Endothelial cell of umbilical vein (primary cell): Measurements from ENCODE around the gene ADAM33. TPM values are rescaled to one million over a fixed set of nuclear protein-coding genes. Genes with fewer than 3 reads are reported as not detected.

Source experiments
- BruUV-seq: library from RNA; stranded (reverse); fragments of 400-500 nt; replicated peaks from 2 replicates; lab custom pipeline; 2021; lab: Mats Ljungman, UMichigan
- CTCF ChIA-PET: fragments of 300-600, 350-600 bp; sonication (Branson Sonifier 250); formaldehyde crosslinking; loops from one replicate; lab custom pipeline; 2021; ENCODE audit warnings: antibody characterized with exemption, inconsistent platforms; lab: Charles Lee
- POLR2A ChIA-PET: fragments of 300-600, 350-600 bp; sonication (Branson Sonifier 250); formaldehyde crosslinking; loops from one replicate; lab custom pipeline; 2021; ENCODE audit warnings: antibody characterized with exemption, inconsistent platforms; lab: Charles Lee
- DNase-seq: peaks from one replicate; pipeline ENCODE4 v3.0.0-alpha.2; 2011; ENCODE audit warnings: low read depth, low spot score
- FAIRE-seq: peaks from 2 replicates; lab custom pipeline; 2011; peaks lifted over from hg19 to GRCh38; lab: Jason Lieb, UNC
- H2AFZ ChIP-seq: 2 replicates; pipeline ENCODE4 v1.6.0; 2012; ENCODE audit warnings: low read depth, low read length, control low read depth, inconsistent platforms
- H3K27ac ChIP-seq: 2 replicates; pipeline ENCODE4 v1.5.1; 2011; ENCODE audit warnings: low read depth, mild to moderate bottlenecking, control low read depth, low read length, moderate library complexity; ENCODE audit not compliant: insufficient read depth
- H3K27me3 ChIP-seq, 2 experiments: 2 replicates each; pipeline versions ENCODE4 v1.6.0 to v1.6.1; 2011; ENCODE audit warnings: low read length in 2 of 2, mixed read lengths in 1 of 2; ENCODE audit not compliant: control insufficient read depth in 2 of 2, insufficient read depth in 2 of 2
- H3K36me3 ChIP-seq, 2 experiments: 2 replicates in 1 of 2; 3 replicates in 1 of 2; pipeline ENCODE4 v1.5.1; 2011; ENCODE audit warnings: low read length in 2 of 2, mild to moderate bottlenecking in 1 of 2, moderate library complexity in 1 of 2; ENCODE audit not compliant: control insufficient read depth in 2 of 2, insufficient read depth in 2 of 2; ENCODE audit errors: extremely low read depth in 1 of 2
- H3K4me1 ChIP-seq: 3 replicates; pipeline ENCODE4 v1.5.1; 2011; ENCODE audit warnings: mild to moderate bottlenecking, low read length; ENCODE audit not compliant: control insufficient read depth, insufficient read depth; ENCODE audit errors: extremely low read depth
- H3K4me2 ChIP-seq: 2 replicates; pipeline ENCODE4 v1.6.1; 2011; ENCODE audit warnings: low read length, control low read depth, mixed read lengths; ENCODE audit not compliant: insufficient read depth
- H3K4me3 ChIP-seq, 3 experiments: fragments of 200-600 bp in 1 of 3; sonication (generic), shearing (Covaris generic) in 1 of 3; replicated peaks in 1 of 3; 2 replicates each; pipeline ENCODE4 v1.5.1; 2011 to 2016; ENCODE audit warnings: control low read depth in 3 of 3, low read length in 3 of 3, mild to moderate bottlenecking in 2 of 3, inconsistent platforms in 1 of 3, low read depth in 1 of 3, moderate library complexity in 1 of 3; ENCODE audit not compliant: insufficient read depth in 1 of 3
- H3K79me2 ChIP-seq: 2 replicates; pipeline ENCODE4 v1.6.0; 2012; ENCODE audit warnings: low read length, inconsistent platforms; ENCODE audit not compliant: control insufficient read depth, insufficient read depth
- H3K9ac ChIP-seq: replicated peaks from 2 replicates; pipeline ENCODE3; 2011; ENCODE audit warnings: low read length, control low read depth; ENCODE audit not compliant: insufficient read depth; ENCODE audit errors: extremely low read depth
- H3K9me1 ChIP-seq: replicated peaks from 3 replicates; pipeline ENCODE4 v1.6.0; 2011; ENCODE audit warnings: mild to moderate bottlenecking, low read length; ENCODE audit not compliant: control insufficient read depth, insufficient read depth; ENCODE audit errors: extremely low read depth
- H3K9me3 ChIP-seq: replicated peaks from 2 replicates; pipeline ENCODE4 v1.5.1; 2012; ENCODE audit warnings: low read length, inconsistent platforms; ENCODE audit not compliant: control insufficient read depth, insufficient read depth
- H4K20me1 ChIP-seq: replicated peaks from 2 replicates; pipeline ENCODE3; 2011; ENCODE audit warnings: mild to moderate bottlenecking, low read length; ENCODE audit not compliant: control insufficient read depth, insufficient read depth; ENCODE audit errors: extremely low read depth
- CTCF ChIP-seq, 2 donors: IDR thresholded peaks; 1 replicate in 1 of 2; 2 replicates in 1 of 2; pipeline ENCODE4 v1.5.1; 2011; ENCODE audit warnings: low read length in 2 of 2, mild to moderate bottlenecking in 2 of 2, moderate library complexity in 2 of 2, control low read depth in 1 of 2, inconsistent platforms in 1 of 2, low read depth in 1 of 2; ENCODE audit not compliant: insufficient read depth in 1 of 2; ENCODE audit errors: extremely low read depth in 1 of 2
- EZH2 ChIP-seq: IDR thresholded peaks from 2 replicates; pipeline ENCODE4 v1.6.1; 2012; ENCODE audit warnings: borderline replicate concordance, low read depth, mild to moderate bottlenecking, moderate library complexity, low read length, inconsistent platforms; ENCODE audit not compliant: severe bottlenecking
- FOS ChIP-seq: IDR thresholded peaks from 2 replicates; pipeline ENCODE4 v1.6.1; 2011; ENCODE audit warnings: mild to moderate bottlenecking, low read length, moderate library complexity, borderline replicate concordance; ENCODE audit not compliant: insufficient read depth
- GATA2 ChIP-seq: IDR thresholded peaks from 2 replicates; pipeline ENCODE4 v1.7.0; 2011; ENCODE audit warnings: low read depth, mild to moderate bottlenecking, moderate library complexity, mixed read lengths, low read length; ENCODE audit not compliant: insufficient read length, insufficient read depth
- JUN ChIP-seq: IDR thresholded peaks from 2 replicates; pipeline ENCODE4 v1.6.1; 2011; ENCODE audit warnings: borderline replicate concordance, low read depth; ENCODE audit not compliant: insufficient read length, insufficient read depth
- MYC ChIP-seq: IDR thresholded peaks from one replicate; pipeline ENCODE4 v1.6.1; 2011; ENCODE audit warnings: mild to moderate bottlenecking, low read depth, low read length
- POLR2A ChIP-seq: IDR thresholded peaks from 2 replicates; pipeline ENCODE4 v1.6.1; 2012; ENCODE audit warnings: low read depth, mild to moderate bottlenecking, control low read depth, low read length
- POLR2AphosphoS5 ChIP-seq: IDR thresholded peaks from 2 replicates; pipeline ENCODE4 v1.6.1; 2012; ENCODE audit warnings: low read depth, mild to moderate bottlenecking, control low read depth, low read length, moderate library complexity; ENCODE audit not compliant: insufficient read depth
- dilution Hi-C: fragments of 300-500 bp; cut with MboI; formaldehyde crosslinking; loops from one replicate; pipeline ENCODE4 v1.15.0; 2019; ENCODE audit warnings: low sequenced_read_pairs; ENCODE audit not compliant: extremely low pct_ligation_motif_present
- intact Hi-C: fragments of 100-400 bp; cut with micrococcal nuclease; formaldehyde crosslinking; loops from one replicate; pipeline ENCODE4 v1.10.0; 2022
- polyA plus RNA-seq, 4 experiments: library from polyadenylated mRNA; depleted of rRNA in 3 of 4; stranded (reverse) in 3 of 4; unstranded in 1 of 4; fragments of >200 nt; gene quantifications; 2 replicates each; pipeline versions ENCODE4 v1.2.1 to v1.2.3, GENCODE V29; 2011 to 2012; ENCODE audit warnings: missing spikeins in 1 of 4
- total RNA-seq: library from RNA; stranded (reverse); gene quantifications from 2 replicates; pipeline ENCODE4 v1.2.3, GENCODE V29; 2021
- TF ChIP-seq, protein P1 (sequence below): IDR thresholded peaks from 2 replicates; pipeline ENCODE4 v1.6.1; 2011; ENCODE audit not compliant: insufficient read depth, insufficient read length

The ADAM33 gene
- total and polyA plus RNA-seq, 2 donors (not counting 3 experiments of a cell fraction or from before 2014, with no cell fraction given), result 0.06 to 0.18 TPM

- no TSS peak for BruUV-seq
- intact Hi-C loops (no loop called here), dilution Hi-C loops (no loop called here)
- FAIRE-seq (no peak), DNase-seq (no peak)
- Histone ChIP-seq H3K4me2 (no peak overlapping the region), H3K4me1 (no peaks in the 10 kb centered on the region), H3K9ac (no peak overlapping the region), H3K79me2 (no peaks in the 10 kb centered on the region), H3K27ac (no peak overlapping the region), H3K9me1 (no peaks in the 10 kb centered on the region), H3K9me3 (no peaks in the 10 kb centered on the region), H3K27me3 (peaks cover 28 to 44% of the 10 kb centered on the region in 2 experiments), H3K4me3 (no peak overlapping the region), H3K36me3 (no peaks in the 10 kb centered on the region), H2AFZ (no peak overlapping the region), H4K20me1 (no peaks in the 10 kb centered on the region)
- ChIA-PET CTCF (interaction anchor here (0.9 to 1.3 kb wide), 3 partner anchors 10 to 52 kb away, joined by 3 to 7 read pairs (median 3); no protein-coding TSS in a partner anchor), POLR2A (no interaction called here)
- TF ChIP-seq FOS (no peak), POLR2A (no peak), JUN (no peak), GATA2 (no peak)
- TF ChIP-seq, protein P1, sequence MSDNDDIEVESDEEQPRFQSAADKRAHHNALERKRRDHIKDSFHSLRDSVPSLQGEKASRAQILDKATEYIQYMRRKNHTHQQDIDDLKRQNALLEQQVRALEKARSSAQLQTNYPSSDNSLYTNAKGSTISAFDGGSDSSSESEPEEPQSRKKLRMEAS, result no peak
Observed at GRCh38 chr20:3658716-3659491, 22.9 kb downstream of the ADAM33 start.

DNA sequence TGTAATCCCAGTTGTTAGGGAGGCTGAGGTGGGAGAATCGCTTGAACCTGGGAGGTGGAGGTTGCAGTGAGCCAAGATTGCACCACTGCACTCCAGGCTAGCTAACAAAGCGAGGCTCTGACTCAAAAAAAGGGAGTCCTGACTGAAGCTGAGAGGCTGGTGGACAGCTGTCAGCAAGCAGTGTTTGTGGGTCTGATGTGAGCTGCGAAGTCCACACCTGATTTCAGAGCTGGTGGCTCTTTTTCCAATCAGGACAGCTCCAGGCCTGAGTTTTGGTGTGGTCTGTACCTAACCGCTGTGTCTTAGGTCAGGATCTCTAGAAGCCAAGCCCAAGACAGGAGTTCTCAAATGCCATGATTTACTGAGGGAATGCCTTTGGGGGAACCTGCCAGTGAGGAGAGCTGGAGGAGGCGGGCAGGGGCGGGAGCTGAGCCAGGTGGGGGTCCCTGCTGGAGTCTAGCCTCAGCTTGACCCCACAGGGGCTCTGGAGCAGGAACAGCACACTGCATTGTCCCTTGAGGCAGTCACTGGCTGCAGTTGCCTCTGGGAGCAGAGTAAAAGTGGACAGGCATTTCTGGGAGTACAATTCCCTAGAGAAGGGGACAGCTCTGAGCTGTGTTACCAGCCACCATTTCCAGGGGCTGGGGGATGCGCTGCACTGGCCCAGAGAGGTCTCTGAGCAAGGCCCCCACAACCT is 23.6 kb downstream of the ADAM33 start:
- dilution Hi-C loops (no loop called here), intact Hi-C loops (no loop called here)
- no peaks in the 10 kb centered on the region for H3K36me3 ChIP-seq
- H2AFZ ChIP-seq, result no peak overlapping the region
- FAIRE-seq, result no peak
- no peak overlapping the region for H3K4me3 ChIP-seq
- H3K4me2 ChIP-seq, result no peak overlapping the region
- H3K9ac ChIP-seq, result no peak overlapping the region
- ChIA-PET POLR2A (no interaction called here), CTCF (interaction anchor here (0.9 to 1.3 kb wide), 3 partner anchors 10 to 53 kb away, joined by 3 to 7 read pairs (median 3); no protein-coding TSS in a partner anchor)
- no peak for DNase-seq
- no peaks in the 10 kb centered on the region for H3K79me2 ChIP-seq
- H3K9me3 ChIP-seq, result no peaks in the 10 kb centered on the region
- H4K20me1 ChIP-seq, result no peaks in the 10 kb centered on the region
- no TSS peak for BruUV-seq
- H3K27me3 ChIP-seq, result peaks cover 26 to 40% of the 10 kb centered on the region in 2 experiments
- no peak overlapping the region for H3K27ac ChIP-seq
- TF ChIP-seq EZH2 (no peak), POLR2A (no peak), MYC (no peak), CTCF (IDR thresholded peaks at IDR 0.05; ENCODE audit: extremely low read depth in 1 of 2, insufficient read depth in 1 of 2, low read depth in 1 of 2, low read length in 2 of 2) (no peak), POLR2AphosphoS5 (no peak), FOS (no peak), JUN (no peak), GATA2 (no peak)
- TF ChIP-seq, protein P1, result no peak
- H3K4me1 ChIP-seq, result no peaks in the 10 kb centered on the region
- H3K9me1 ChIP-seq, result no peaks in the 10 kb centered on the region
